ENCODE data around the gene THOC6. TPM values are rescaled to one million over a fixed set of nuclear protein-coding genes. Genes with fewer than 3 reads are reported as not detected.

THOC6 gene
- total and polyA plus RNA-seq, 9 of the 15 experiments (the other 6 are each of a cell fraction or from before 2014, with no cell fraction given): 2.5 to 65.4 (median 42.3) TPM

DNA sequence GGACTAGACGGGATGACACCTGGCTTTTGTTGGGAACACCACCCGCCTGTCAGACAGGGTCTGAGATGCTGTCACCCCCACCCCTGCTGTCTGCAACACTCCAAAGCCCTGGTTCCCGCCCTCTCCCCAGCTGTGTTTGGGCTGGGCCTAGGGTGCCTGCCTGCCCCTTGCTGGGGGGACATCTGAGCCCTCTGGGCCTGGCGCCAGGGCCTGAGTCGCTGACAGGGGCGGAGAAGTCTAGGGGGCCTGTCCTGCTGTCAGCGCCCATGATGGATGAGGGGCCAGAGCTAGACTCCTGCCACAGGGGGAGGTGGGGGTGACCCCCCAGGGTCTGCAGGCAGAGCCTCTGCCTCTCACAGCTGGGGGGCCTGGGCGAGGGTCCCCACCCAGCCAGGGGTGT, 36.0 kb upstream of the THOC6 start:
- peak overlapping the region in 1 of 2 experiments; percentile 53; a peak in 2 of 4 replicates for H3K9ac ChIP-seq (ENCODE audit: insufficient read depth in 1 of 2, low read depth in 2 of 2, low read length in 2 of 2)
- intact Hi-C loops (cut with micrococcal nuclease) (no loop called here), in situ Hi-C loops (cut with MboI) (no loop called here)
- no peak overlapping the region for H3K4me3 ChIP-seq
- no TSS peak for BruUV-seq (replicated peaks)
- no peaks in the 10 kb centered on the region for H4K20me1 ChIP-seq (replicated peaks; ENCODE audit: control insufficient read depth, insufficient read depth, low read length)
- no peak for FAIRE-seq
- no peaks in the 10 kb centered on the region for H3K79me2 ChIP-seq (ENCODE audit: control insufficient read depth, insufficient read depth, low read length)
- no peak for ATAC-seq
- no peaks in the 10 kb centered on the region for H3K9me1 ChIP-seq (ENCODE audit: control insufficient read depth, insufficient read depth, low read length)
- no peaks in the 10 kb centered on the region for H3K36me3 ChIP-seq (ENCODE audit: control insufficient read depth, insufficient read depth, low read length)
- TF ChIP-seq, protein P1, sequence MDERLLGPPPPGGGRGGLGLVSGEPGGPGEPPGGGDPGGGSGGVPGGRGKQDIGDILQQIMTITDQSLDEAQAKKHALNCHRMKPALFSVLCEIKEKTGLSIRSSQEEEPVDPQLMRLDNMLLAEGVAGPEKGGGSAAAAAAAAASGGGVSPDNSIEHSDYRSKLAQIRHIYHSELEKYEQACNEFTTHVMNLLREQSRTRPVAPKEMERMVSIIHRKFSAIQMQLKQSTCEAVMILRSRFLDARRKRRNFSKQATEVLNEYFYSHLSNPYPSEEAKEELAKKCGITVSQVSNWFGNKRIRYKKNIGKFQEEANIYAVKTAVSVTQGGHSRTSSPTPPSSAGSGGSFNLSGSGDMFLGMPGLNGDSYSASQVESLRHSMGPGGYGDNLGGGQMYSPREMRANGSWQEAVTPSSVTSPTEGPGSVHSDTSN (CRISPR knock-in tag; IDR thresholded peaks at IDR 0.05; ENCODE audit: low read depth): no peak
- TF ChIP-seq, protein P1 (tag; conservative IDR thresholded peaks at IDR 0.05; ENCODE audit: low read depth): peak; percentile 85
- peak; percentile 76 for TF ChIP-seq MEIS2 (IDR thresholded peaks at IDR 0.05; ENCODE audit: partially characterized antibody)
- TF ChIP-seq, protein P2, sequence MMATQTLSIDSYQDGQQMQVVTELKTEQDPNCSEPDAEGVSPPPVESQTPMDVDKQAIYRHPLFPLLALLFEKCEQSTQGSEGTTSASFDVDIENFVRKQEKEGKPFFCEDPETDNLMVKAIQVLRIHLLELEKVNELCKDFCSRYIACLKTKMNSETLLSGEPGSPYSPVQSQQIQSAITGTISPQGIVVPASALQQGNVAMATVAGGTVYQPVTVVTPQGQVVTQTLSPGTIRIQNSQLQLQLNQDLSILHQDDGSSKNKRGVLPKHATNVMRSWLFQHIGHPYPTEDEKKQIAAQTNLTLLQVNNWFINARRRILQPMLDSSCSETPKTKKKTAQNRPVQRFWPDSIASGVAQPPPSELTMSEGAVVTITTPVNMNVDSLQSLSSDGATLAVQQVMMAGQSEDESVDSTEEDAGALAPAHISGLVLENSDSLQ (IDR thresholded peaks at IDR 0.05): peak; percentile 79
- TF ChIP-seq, protein P3, sequence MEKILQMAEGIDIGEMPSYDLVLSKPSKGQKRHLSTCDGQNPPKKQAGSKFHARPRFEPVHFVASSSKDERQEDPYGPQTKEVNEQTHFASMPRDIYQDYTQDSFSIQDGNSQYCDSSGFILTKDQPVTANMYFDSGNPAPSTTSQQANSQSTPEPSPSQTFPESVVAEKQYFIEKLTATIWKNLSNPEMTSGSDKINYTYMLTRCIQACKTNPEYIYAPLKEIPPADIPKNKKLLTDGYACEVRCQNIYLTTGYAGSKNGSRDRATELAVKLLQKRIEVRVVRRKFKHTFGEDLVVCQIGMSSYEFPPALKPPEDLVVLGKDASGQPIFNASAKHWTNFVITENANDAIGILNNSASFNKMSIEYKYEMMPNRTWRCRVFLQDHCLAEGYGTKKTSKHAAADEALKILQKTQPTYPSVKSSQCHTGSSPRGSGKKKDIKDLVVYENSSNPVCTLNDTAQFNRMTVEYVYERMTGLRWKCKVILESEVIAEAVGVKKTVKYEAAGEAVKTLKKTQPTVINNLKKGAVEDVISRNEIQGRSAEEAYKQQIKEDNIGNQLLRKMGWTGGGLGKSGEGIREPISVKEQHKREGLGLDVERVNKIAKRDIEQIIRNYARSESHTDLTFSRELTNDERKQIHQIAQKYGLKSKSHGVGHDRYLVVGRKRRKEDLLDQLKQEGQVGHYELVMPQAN (IDR thresholded peaks at IDR 0.05; ENCODE audit: borderline replicate concordance): no peak
- peak; percentile 46; the same call in 1 of the 2 replicates for TF ChIP-seq ZBTB7A (IDR thresholded peaks at IDR 0.05; ENCODE audit: borderline replicate concordance, control insufficient read depth, low read depth, low read length)
- no peaks in the 10 kb centered on the region for H3K27me3 ChIP-seq (ENCODE audit: control insufficient read depth in 2 of 2, insufficient read depth in 2 of 2, low read length in 2 of 2)
- no peak overlapping the region for H3K27ac ChIP-seq (ENCODE audit: extremely low read depth, low read depth, low read length)
- no peak overlapping the region for H3K4me2 ChIP-seq (ENCODE audit: insufficient read depth, low read length)
- H3K4me1 ChIP-seq (replicated peaks in 1 of 2; ENCODE audit: control insufficient read depth in 2 of 2, insufficient read depth in 2 of 2, low read length in 2 of 2): peaks cover 7 to 61% of the 10 kb centered on the region in 2 experiments
- POLR2A ChIA-PET: interaction anchor here (0.8 kb wide), 1 partner anchor 20 kb away, joined by 3 read pairs; no protein-coding TSS in a partner anchor
- 28% methylated on average over 8 of the region's 8 CpGs for WGBS (ENCODE audit: insufficient coverage, low coverage, missing lambda C conversion rate)
- CTCF ChIA-PET (ENCODE audit: low intra/inter-chr PET ratio): no interaction called here
- H2AFZ ChIP-seq (ENCODE audit: low read depth, low read length): no peak overlapping the region
- no peaks in the 10 kb centered on the region for H3K9me3 ChIP-seq (replicated peaks; ENCODE audit: control insufficient read depth, insufficient read depth, low read depth, low read length)
- no peak for DNase-seq (ENCODE audit: extremely low read depth in 1 of 4, low spot score in 3 of 4)

Measured in K562 (cell line).